ENCODE data around the gene ROCK1.

DNA sequence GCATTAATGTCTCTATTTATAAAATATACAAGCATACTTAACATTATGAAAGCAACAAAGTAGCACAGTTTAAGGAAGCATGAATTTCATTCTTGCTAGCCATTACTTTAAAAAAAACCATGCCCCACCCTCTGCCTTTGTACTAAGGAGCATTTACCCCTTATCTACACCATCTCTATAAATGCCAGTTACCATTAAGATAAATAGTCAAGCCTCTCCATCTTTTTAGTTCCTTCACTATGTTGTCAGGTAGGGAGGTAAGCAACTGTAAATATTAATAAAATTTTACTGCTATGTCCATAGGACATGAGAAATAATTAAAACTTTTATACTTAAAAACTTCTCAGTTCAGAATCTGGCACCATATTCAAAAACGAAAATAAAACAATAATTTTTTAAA, 42.1 kb downstream of the ROCK1 start:
- TF ChIP-seq, protein P1, sequence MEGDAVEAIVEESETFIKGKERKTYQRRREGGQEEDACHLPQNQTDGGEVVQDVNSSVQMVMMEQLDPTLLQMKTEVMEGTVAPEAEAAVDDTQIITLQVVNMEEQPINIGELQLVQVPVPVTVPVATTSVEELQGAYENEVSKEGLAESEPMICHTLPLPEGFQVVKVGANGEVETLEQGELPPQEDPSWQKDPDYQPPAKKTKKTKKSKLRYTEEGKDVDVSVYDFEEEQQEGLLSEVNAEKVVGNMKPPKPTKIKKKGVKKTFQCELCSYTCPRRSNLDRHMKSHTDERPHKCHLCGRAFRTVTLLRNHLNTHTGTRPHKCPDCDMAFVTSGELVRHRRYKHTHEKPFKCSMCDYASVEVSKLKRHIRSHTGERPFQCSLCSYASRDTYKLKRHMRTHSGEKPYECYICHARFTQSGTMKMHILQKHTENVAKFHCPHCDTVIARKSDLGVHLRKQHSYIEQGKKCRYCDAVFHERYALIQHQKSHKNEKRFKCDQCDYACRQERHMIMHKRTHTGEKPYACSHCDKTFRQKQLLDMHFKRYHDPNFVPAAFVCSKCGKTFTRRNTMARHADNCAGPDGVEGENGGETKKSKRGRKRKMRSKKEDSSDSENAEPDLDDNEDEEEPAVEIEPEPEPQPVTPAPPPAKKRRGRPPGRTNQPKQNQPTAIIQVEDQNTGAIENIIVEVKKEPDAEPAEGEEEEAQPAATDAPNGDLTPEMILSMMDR (IDR thresholded peaks at IDR 0.05) = no peak
- no peak for TF ChIP-seq EZH2phosphoT487 (IDR thresholded peaks at IDR 0.05)
